T-cell (primary cell): ENCODE results near the gene SP1. TPM values are rescaled to one million over a fixed set of nuclear protein-coding genes. Genes with fewer than 3 reads are reported as not detected.

Source experiments
- ATAC-seq, 4 experiments: fragments of 200-7000 bp in 3 of 4; fragments of 150-1000 bp in 1 of 4; cut with Tn5 transposase; replicated peaks in 1 of 4; 1 replicate in 3 of 4; 2 replicates in 1 of 4; pipeline ENCODE4 v1.10.0; 2021; ENCODE audit warnings: moderate library complexity in 3 of 4, mild to moderate bottlenecking in 2 of 4, moderate number of reproducible peaks in 1 of 4
- CTCF ChIA-PET, 2 donors: fragments of 300-600 bp; sonication (Branson Sonifier 250); formaldehyde crosslinking; loops; one replicate each; lab custom pipeline; 2022; ENCODE audit warnings: antibody characterized with exemption in 2 of 2; lab: Charles Lee
- POLR2A ChIA-PET, 2 donors: fragments of 300-600 bp; sonication (Branson Sonifier 250); formaldehyde crosslinking; loops; one replicate each; lab custom pipeline; 2022; ENCODE audit warnings: antibody characterized with exemption in 2 of 2; lab: Charles Lee
- DNase-seq, 35 experiments: peaks; one replicate each; pipeline versions ENCODE4 v3.0.0 to v3.0.0-alpha.2; 2013 to 2023
- H3K27ac ChIP-seq: one replicate; pipeline ENCODE4 v1.5.1; 2013; ENCODE audit warnings: low read length
- H3K27me3 ChIP-seq, 2 experiments: replicated peaks in 1 of 2; 1 replicate in 1 of 2; 2 replicates in 1 of 2; pipeline versions ENCODE4 v1.6.1 to v1.7.0; 2013; ENCODE audit warnings: low read length in 1 of 2, mixed read lengths in 1 of 2; ENCODE audit not compliant: control insufficient read depth in 2 of 2, insufficient read depth in 2 of 2; ENCODE audit errors: extremely low read depth in 1 of 2
- H3K36me3 ChIP-seq, 2 donors: 1 replicate in 1 of 2; 2 replicates in 1 of 2; pipeline versions ENCODE4 v1.6.1 to v1.7.0; 2013; ENCODE audit warnings: low read length in 1 of 2; ENCODE audit not compliant: control insufficient read depth in 2 of 2, insufficient read depth in 1 of 2; ENCODE audit errors: extremely low read depth in 1 of 2
- H3K4me1 ChIP-seq, 2 experiments: 1 replicate in 1 of 2; 2 replicates in 1 of 2; pipeline versions ENCODE4 v1.6.1 to v1.7.0; 2013; ENCODE audit warnings: low read length in 2 of 2, mixed read lengths in 1 of 2; ENCODE audit not compliant: insufficient read depth in 2 of 2, control insufficient read depth in 1 of 2; ENCODE audit errors: extremely low read depth in 1 of 2
- H3K4me3 ChIP-seq, 2 donors: 1 replicate in 1 of 2; 2 replicates in 1 of 2; pipeline versions ENCODE4 v1.5.1 to v1.7.0; 2013; ENCODE audit warnings: mild to moderate bottlenecking in 2 of 2, low read length in 1 of 2, moderate library complexity in 1 of 2; ENCODE audit not compliant: control insufficient read depth in 1 of 2; ENCODE audit errors: extremely low read depth in 1 of 2
- H3K9me3 ChIP-seq: 2 replicates; pipeline ENCODE4 v1.7.0; 2013
- H3K27ac Mint-ChIP-seq, 2 donors: one replicate each; pipeline ENCODE4 v1.8.0; 2020 to 2021; ENCODE audit warnings: mild to moderate bottlenecking in 2 of 2, mixed read lengths in 2 of 2
- H3K27me3 Mint-ChIP-seq, 2 donors: one replicate each; pipeline ENCODE4 v1.8.0; 2021 to 2022; ENCODE audit warnings: mixed read lengths in 2 of 2
- H3K36me3 Mint-ChIP-seq: one replicate; pipeline ENCODE4 v1.8.0; 2021; ENCODE audit warnings: mixed read lengths
- H3K4me1 Mint-ChIP-seq, 3 donors: one replicate each; pipeline ENCODE4 v1.8.0; 2020 to 2022; ENCODE audit warnings: mixed read lengths in 3 of 3, mild to moderate bottlenecking in 1 of 3
- H3K4me3 Mint-ChIP-seq, 3 donors: one replicate each; pipeline ENCODE4 v1.8.0; 2020 to 2022; ENCODE audit warnings: mild to moderate bottlenecking in 3 of 3, mixed read lengths in 3 of 3, moderate library complexity in 3 of 3
- H3K9me3 Mint-ChIP-seq, 3 donors: one replicate each; pipeline ENCODE4 v1.8.0; 2020 to 2022; ENCODE audit warnings: mixed read lengths in 3 of 3
- WGBS: methylation state at CpG from one replicate; pipeline ENCODE4 v1.1.5; 2013; ENCODE audit warnings: missing lambda C conversion rate; ENCODE audit not compliant: insufficient coverage; 5-methylcytosine and 5-hydroxymethylcytosine counted together
- total RNA-seq, 35 experiments: library from RNA in 6 of 35; stranded (reverse) in 6 of 35; fragments of 120-200 nt in 1 of 35; gene quantifications; one replicate each; pipeline versions ENCODE4 v1.2.1 to v1.2.4 and lab custom pipeline; 2013 to 2026

Gene SP1
- total RNA-seq, 5 donors from 2014 or later (not counting 1 experiment from before 2014, with no cell fraction given): 72.7 to 109 (median 96.6) TPM

- ChIA-PET CTCF (interaction anchor here in 1 of 2 donors (0.7 to 2.7 kb wide), 6 partner anchors 9 to 75 kb away, joined by 4 to 26 read pairs (median 4); partner anchors contain the start of genes AAAS and ESPL1), POLR2A (interaction anchor here (0.7 to 1.0 kb wide), 2 partner anchors 36 kb away, joined by 5 read pairs; partner anchors contain the start of gene SP1 (in 1 of the 2))
- ATAC-seq: peak in 3 of 4 experiments; percentile 21 to 62 (median 47)
- Histone ChIP-seq H3K4me3 (no peak overlapping the region), H3K27ac (no peak overlapping the region), H3K27me3 (peaks cover 0 to 8% of the 10 kb centered on the region in 2 experiments), H3K36me3 (no peaks in the 10 kb centered on the region), H3K9me3 (no peaks in the 10 kb centered on the region), H3K4me1 (peaks cover 6 to 15% of the 10 kb centered on the region in 2 experiments)
- no peaks in the 10 kb centered on the region for H3K36me3 Mint-ChIP-seq
- DNase-seq: peak in 3 of 35 experiments; percentile 4 to 42 (median 18)
- H3K27ac Mint-ChIP-seq: peak overlapping the region; percentile 73 to 85
- WGBS: 100% methylated on average over 1 of the region's 4 CpGs
- H3K4me1 Mint-ChIP-seq: peaks cover 19 to 21% (median 20%) of the 10 kb centered on the region in 3 donors
- no peaks in the 10 kb centered on the region for H3K9me3 Mint-ChIP-seq
- H3K4me3 Mint-ChIP-seq: peak overlapping the region; percentile 72 to 91 (median 75)
- H3K27me3 Mint-ChIP-seq: peaks cover 0 to 3% of the 10 kb centered on the region in 2 donors
Measured at GRCh38 chr12:53343969-53344368, 36.0 kb upstream of the SP1 start.

- Histone ChIP-seq H3K4me3 (peak overlapping the region in 1 of 2 donors; percentile 18), H3K4me1 (peaks cover 6 to 15% of the 10 kb centered on the region in 2 experiments), H3K9me3 (no peaks in the 10 kb centered on the region), H3K27me3 (peaks cover 0 to 5% of the 10 kb centered on the region in 2 experiments), H3K36me3 (no peaks in the 10 kb centered on the region), H3K27ac (no peak overlapping the region)
- Mint-ChIP-seq H3K9me3 (no peaks in the 10 kb centered on the region), H3K4me3 (peak overlapping the region; percentile 72 to 91 (median 75)), H3K27ac (peak overlapping the region; percentile 73 to 85), H3K36me3 (no peaks in the 10 kb centered on the region), H3K27me3 (peaks cover 0 to 3% of the 10 kb centered on the region in 2 donors), H3K4me1 (peaks cover 19 to 21% (median 20%) of the 10 kb centered on the region in 3 donors)
- ATAC-seq (peak in 3 of 4 experiments; percentile 5 to 38 (median 6)), DNase-seq (peak in 1 of 35 experiments; percentile 26)
- ChIA-PET POLR2A (interaction anchor here (0.7 to 1.0 kb wide), 2 partner anchors 35 kb away, joined by 5 read pairs; partner anchors contain the start of gene SP1 (in 1 of the 2)), CTCF (interaction anchor here (0.5 to 2.7 kb wide), 15 partner anchors 8 to 185 kb away, joined by 3 to 26 read pairs (median 5); partner anchors contain the start of genes AAAS (in 2 of the 2), ESPL1 (in 1 of the 2), PFDN5 (in 1 of the 2) and SP1 (in 1 of the 2))
- 3% methylated on average over 14 of the region's 19 CpGs for whole genome bisulfite sequencing
Measured at GRCh38 chr12:53344487-53344823, 35.5 kb upstream of the SP1 start.

- peak overlapping the region; percentile 55 to 61 for H3K4me3 ChIP-seq
- Mint-ChIP-seq H3K27me3 (peaks cover 0 to 3% of the 10 kb centered on the region in 2 donors), H3K4me1 (peaks cover 19 to 21% (median 20%) of the 10 kb centered on the region in 3 donors), H3K36me3 (no peaks in the 10 kb centered on the region), H3K4me3 (peak overlapping the region; percentile 91 to 97 (median 91)), H3K9me3 (no peaks in the 10 kb centered on the region), H3K27ac (peak overlapping the region; percentile 87 to 92)
- peaks cover 6 to 15% of the 10 kb centered on the region in 2 experiments for H3K4me1 ChIP-seq
- H3K9me3 ChIP-seq: no peaks in the 10 kb centered on the region
- 0% methylated on average over 45 of the region's 50 CpGs for WGBS
- H3K27ac ChIP-seq: peak overlapping the region; percentile 28
- peaks cover 0 to 5% of the 10 kb centered on the region in 2 experiments for H3K27me3 ChIP-seq
- ChIA-PET POLR2A (interaction anchor here (0.5 to 1.0 kb wide), 3 partner anchors 12 to 35 kb away, joined by 3 to 5 read pairs (median 5); partner anchors contain the start of gene SP1 (in 1 of the 2)), CTCF (interaction anchor here (0.5 to 2.7 kb wide), 17 partner anchors 8 to 307 kb away, joined by 3 to 26 read pairs (median 5); partner anchors contain the start of genes AAAS (in 2 of the 2), ESPL1 (in 1 of the 2), PFDN5 (in 1 of the 2) and SP1 (in 1 of the 2))
- peak; percentile 74 to 84 (median 84) for ATAC-seq
- H3K36me3 ChIP-seq: no peaks in the 10 kb centered on the region
- peak; percentile 27 to 82 (median 56) for DNase-seq
Measured at GRCh38 chr12:53344824-53345485, 35.0 kb upstream of the SP1 start.

GRCh38 chr12:53345486-53346188 lies 34.3 kb upstream of the SP1 start:
- H3K4me1 Mint-ChIP-seq: peaks cover 19 to 21% (median 20%) of the 10 kb centered on the region in 3 donors
- H3K36me3 Mint-ChIP-seq: no peaks in the 10 kb centered on the region
- Histone ChIP-seq H3K27ac (peak overlapping the region; percentile 28), H3K36me3 (no peaks in the 10 kb centered on the region), H3K4me3 (peak overlapping the region in 1 of 2 donors; percentile 61), H3K9me3 (no peaks in the 10 kb centered on the region), H3K27me3 (no peaks in the 10 kb centered on the region), H3K4me1 (peaks cover 6 to 15% of the 10 kb centered on the region in 2 experiments)
- H3K27ac Mint-ChIP-seq: peak overlapping the region in 1 of 2 donors; percentile 92
- ChIA-PET POLR2A (interaction anchor here in 1 of 2 donors (0.6 kb wide), 1 partner anchor 93 kb away, joined by 9 read pairs; no protein-coding TSS in a partner anchor), CTCF (interaction anchor here (0.6 to 2.7 kb wide), 14 partner anchors 10 to 307 kb away, joined by 3 to 26 read pairs (median 5); partner anchors contain the start of genes AAAS (in 2 of the 2), PFDN5 (in 1 of the 2), SP1 (in 1 of the 2) and SP7 (in 1 of the 2))
- WGBS: 86% methylated on average over 1 of the region's 10 CpGs
- no peaks in the 10 kb centered on the region for H3K9me3 Mint-ChIP-seq
- DNase-seq (no peak), ATAC-seq (peak in 2 of 4 experiments; percentile 3 to 10)
- peaks cover 0 to 3% of the 10 kb centered on the region in 2 donors for H3K27me3 Mint-ChIP-seq
- peak overlapping the region; percentile 91 to 97 (median 91) for H3K4me3 Mint-ChIP-seq

- CTCF ChIA-PET: interaction anchor here in 1 of 2 donors (2.5 kb wide), 1 partner anchor 23 kb away, joined by 26 read pairs; no protein-coding TSS in a partner anchor
- peaks cover 6 to 15% of the 10 kb centered on the region in 2 experiments for H3K4me1 ChIP-seq
- POLR2A ChIA-PET: no interaction called here
- no peaks in the 10 kb centered on the region for H3K9me3 Mint-ChIP-seq
- DNase-seq: no peak
- H3K36me3 Mint-ChIP-seq: no peaks in the 10 kb centered on the region
- no peak for ATAC-seq
- no peak overlapping the region for H3K4me3 ChIP-seq
- no peaks in the 10 kb centered on the region for H3K9me3 ChIP-seq
- no peak overlapping the region for H3K4me3 Mint-ChIP-seq
- no peak overlapping the region for H3K27ac ChIP-seq
- peaks cover 19 to 21% (median 20%) of the 10 kb centered on the region in 3 donors for H3K4me1 Mint-ChIP-seq
- peaks cover 0 to 3% of the 10 kb centered on the region in 2 donors for H3K27me3 Mint-ChIP-seq
- no peaks in the 10 kb centered on the region for H3K36me3 ChIP-seq
- H3K27ac Mint-ChIP-seq: no peak overlapping the region
- no peaks in the 10 kb centered on the region for H3K27me3 ChIP-seq
- WGBS: 100% methylated on average over 1 of the region's 1 CpG
Measured at GRCh38 chr12:53346491-53346890, 33.5 kb upstream of the SP1 start.
